HepG2 (cell line): Measurements from ENCODE around the gene P2RX2. TPM values are rescaled to one million over a fixed set of nuclear protein-coding genes. Genes with fewer than 3 reads are reported as not detected.

Experiments
- microRNA-seq: library from miRNA; unstranded; fragments of <30 nt; microRNA quantifications from one replicate; pipeline ENCODE4, GENCODE V29; 2020
- polyA plus RNA-seq, 8 experiments: library from polyadenylated mRNA; depleted of rRNA in 3 of 8; stranded (reverse) in 7 of 8; unstranded in 1 of 8; fragments of >200 nt; fragmentation: Illumina TruSeq in 4 of 8; extraction: Trizol in 4 of 8; gene quantifications; 2 replicates each; pipeline versions ENCODE4 v1.2.1 to v1.2.3, GENCODE V29; 2011 to 2016; ENCODE audit warnings: low read depth in 4 of 8, missing spikeins in 1 of 8, mixed read lengths in 1 of 8; ENCODE audit not compliant: insufficient read depth in 1 of 8
- small RNA-seq, 3 experiments: library from RNA; depleted of rRNA; stranded (forward); fragments of <200 nt; gene quantifications; one replicate each; pipeline ENCODE3, GENCODE V24; 2012; ENCODE audit warnings: low read depth in 2 of 3, low replicate concordance in 1 of 3; ENCODE audit not compliant: insufficient read length in 3 of 3, insufficient read depth in 2 of 3
- total RNA-seq, 5 experiments: library from RNA; depleted of rRNA; stranded (reverse); fragments of >200 nt; fragmentation: Illumina TruSeq; extraction: Trizol; gene quantifications; 2 replicates each; pipeline ENCODE4 v1.2.3, GENCODE V29; 2016; ENCODE audit warnings: low read depth in 1 of 5

The P2RX2 gene
- total and polyA plus RNA-seq, 2 of the 13 experiments (the other 11 are each of a cell fraction or from before 2014, with no cell fraction given) = not detected

Small RNAs within 50 kb of the gene (microRNA-seq; reads per million reads assigned to microRNA genes)
- gene MIR6763 = not detected

Small RNAs within 50 kb of the gene (small RNA-seq; reads per million reads assigned to genes)
- 0 reads per million in 3 experiments for gene MIR6763

Other genes with a start within 250 kb of the P2RX2 start
- 3.7 and 7.9 TPM in 2 replicates for gene FBRSL1, start 128.6 kb upstream of the P2RX2 start, total RNA-seq (2016; rRNA removed; fragmentation: Illumina TruSeq; extraction: Trizol)
- gene FBRSL1, start 128.6 kb upstream of the P2RX2 start, polyA plus RNA-seq (2011; rRNA removed) = 3.6 and 4.9 TPM in 2 replicates
- gene LRCOL1, start 8.2 kb upstream of the P2RX2 start, total RNA-seq (2016; rRNA removed; fragmentation: Illumina TruSeq; extraction: Trizol) = not detected in 2 replicates
- 0.14 TPM in 1 of 2 replicates, not detected in the other for gene LRCOL1, start 8.2 kb upstream of the P2RX2 start, polyA plus RNA-seq (2011; rRNA removed)
- 25.7 and 52.2 TPM in 2 replicates for gene POLE, start 68.6 kb downstream of the P2RX2 start, total RNA-seq (2016; rRNA removed; fragmentation: Illumina TruSeq; extraction: Trizol)
- gene POLE, start 68.6 kb downstream of the P2RX2 start, polyA plus RNA-seq (2011; rRNA removed) = 23.2 and 25.3 TPM in 2 replicates
- gene PXMP2, start 68.8 kb downstream of the P2RX2 start, total RNA-seq (2016; rRNA removed; fragmentation: Illumina TruSeq; extraction: Trizol) = 38.3 and 42.9 TPM in 2 replicates
- gene PXMP2, start 68.8 kb downstream of the P2RX2 start, polyA plus RNA-seq (2011; rRNA removed) = 24.4 and 25.5 TPM in 2 replicates
- 77.1 and 77.9 TPM in 2 replicates for gene PGAM5, start 92.1 kb downstream of the P2RX2 start, total RNA-seq (2016; rRNA removed; fragmentation: Illumina TruSeq; extraction: Trizol)
- gene PGAM5, start 92.1 kb downstream of the P2RX2 start, polyA plus RNA-seq (2011; rRNA removed) = 18.0 and 23.8 TPM in 2 replicates
- 16.2 and 35.3 TPM in 2 replicates for gene ANKLE2, start 143.1 kb downstream of the P2RX2 start, total RNA-seq (2016; rRNA removed; fragmentation: Illumina TruSeq; extraction: Trizol)
- gene ANKLE2, start 143.1 kb downstream of the P2RX2 start, polyA plus RNA-seq (2011; rRNA removed) = 37.1 and 51.2 TPM in 2 replicates
- gene GOLGA3, start 210.1 kb downstream of the P2RX2 start, total RNA-seq (2016; rRNA removed; fragmentation: Illumina TruSeq; extraction: Trizol) = 36.0 and 43.0 TPM in 2 replicates
- 22.0 and 22.7 TPM in 2 replicates for gene GOLGA3, start 210.1 kb downstream of the P2RX2 start, polyA plus RNA-seq (2011; rRNA removed)